Measurements from ENCODE around the gene TECPR1. TPM values are rescaled to one million over a fixed set of nuclear protein-coding genes. Genes with fewer than 3 reads are reported as not detected.

The TECPR1 gene
- total and polyA plus RNA-seq, 2 donors (not counting 3 experiments of a cell fraction or from before 2014, with no cell fraction given) = 12.3 to 97.5 TPM

DNA sequence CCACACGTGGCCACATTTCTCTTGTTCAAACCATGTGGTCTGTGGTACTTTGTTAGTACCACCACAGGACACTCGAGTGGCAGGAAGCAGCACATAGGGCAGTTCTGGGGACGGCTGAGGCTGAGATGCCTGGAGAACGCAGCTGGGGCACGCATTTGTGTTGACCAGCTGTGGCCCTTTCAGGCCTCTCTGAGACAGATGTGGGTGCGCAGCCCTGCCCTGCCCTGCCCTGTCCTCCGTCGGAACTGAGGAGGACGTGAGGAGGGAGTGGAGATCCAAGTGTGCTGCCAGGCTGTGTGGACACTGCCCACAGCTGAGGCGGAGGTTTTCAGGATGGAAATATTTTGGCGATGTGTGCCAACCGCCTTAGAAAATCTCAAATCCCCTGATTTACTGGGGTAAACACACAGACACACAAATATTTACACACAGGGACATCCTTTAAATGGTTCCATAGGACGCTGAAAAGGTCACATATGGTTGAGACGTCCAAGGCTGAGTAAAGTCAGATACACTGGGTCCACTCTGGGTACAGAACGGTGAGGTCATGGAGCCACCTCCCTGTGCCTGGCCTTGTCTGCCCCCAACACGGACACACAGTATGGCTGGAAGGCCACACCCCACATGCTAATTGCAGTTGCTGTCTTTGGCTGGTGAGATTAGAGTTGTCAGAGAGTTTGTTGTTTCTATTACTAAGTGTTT, 26.0 kb downstream of the TECPR1 start:
- H3K4me2 ChIP-seq (ENCODE audit: insufficient read depth, low read length) = no peak overlapping the region
- no peak overlapping the region for H2AFZ ChIP-seq (ENCODE audit: low read depth, low read length)
- no peak overlapping the region for H3K9ac ChIP-seq (replicated peaks; ENCODE audit: extremely low read depth, insufficient read depth, low read length)
- no peaks in the 10 kb centered on the region for H3K9me1 ChIP-seq (replicated peaks; ENCODE audit: control insufficient read depth, extremely low read depth, insufficient read depth, low read length)
- H3K36me3 ChIP-seq (ENCODE audit: control insufficient read depth in 2 of 2, extremely low read depth in 1 of 2, insufficient read depth in 2 of 2, low read length in 2 of 2) = peaks cover 2 to 36% of the 10 kb centered on the region in 2 experiments
- dilution Hi-C loops (cut with MboI; ENCODE audit: extremely low pct_ligation_motif_present, low sequenced_read_pairs) (no loop called here), intact Hi-C loops (cut with micrococcal nuclease) (no loop called here)
- H3K79me2 ChIP-seq (ENCODE audit: control insufficient read depth, insufficient read depth, low read length) = no peaks in the 10 kb centered on the region
- no peak overlapping the region for H3K4me3 ChIP-seq (replicated peaks in 1 of 3; ENCODE audit: insufficient read depth in 1 of 3, low read depth in 1 of 3, low read length in 3 of 3)
- POLR2A ChIA-PET = no interaction called here
- DNase-seq (ENCODE audit: low read depth, low spot score) = no peak
- no peak overlapping the region for H3K27ac ChIP-seq (ENCODE audit: insufficient read depth, low read depth, low read length)
- H3K4me1 ChIP-seq (ENCODE audit: control insufficient read depth, extremely low read depth, insufficient read depth, low read length) = no peaks in the 10 kb centered on the region
- FAIRE-seq = no peak
- H3K9me3 ChIP-seq (replicated peaks; ENCODE audit: control insufficient read depth, insufficient read depth, low read length) = no peaks in the 10 kb centered on the region
- TF ChIP-seq POLR2AphosphoS5 (IDR thresholded peaks at IDR 0.05; ENCODE audit: insufficient read depth, low read depth, low read length) (no peak), FOS (IDR thresholded peaks at IDR 0.05; ENCODE audit: borderline replicate concordance, insufficient read depth, low read length) (no peak), GATA2 (IDR thresholded peaks at IDR 0.05; ENCODE audit: insufficient read depth, insufficient read length, low read depth, low read length) (no peak), JUN (IDR thresholded peaks at IDR 0.05; ENCODE audit: borderline replicate concordance, insufficient read depth, insufficient read length, low read depth) (no peak), MYC (IDR thresholded peaks at IDR 0.05; ENCODE audit: low read depth, low read length) (no peak)
- TF ChIP-seq, protein P1, sequence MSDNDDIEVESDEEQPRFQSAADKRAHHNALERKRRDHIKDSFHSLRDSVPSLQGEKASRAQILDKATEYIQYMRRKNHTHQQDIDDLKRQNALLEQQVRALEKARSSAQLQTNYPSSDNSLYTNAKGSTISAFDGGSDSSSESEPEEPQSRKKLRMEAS (IDR thresholded peaks at IDR 0.05; ENCODE audit: insufficient read depth, insufficient read length) = no peak
- no TSS peak for BruUV-seq (replicated peaks)
- CTCF ChIA-PET = no interaction called here
- no peaks in the 10 kb centered on the region for H3K27me3 ChIP-seq (ENCODE audit: control insufficient read depth in 2 of 2, insufficient read depth in 2 of 2, low read length in 2 of 2)
- no peaks in the 10 kb centered on the region for H4K20me1 ChIP-seq (replicated peaks; ENCODE audit: control insufficient read depth, extremely low read depth, insufficient read depth, low read length)

GRCh38 chr7:98224701-98225181, 27.3 kb downstream of the TECPR1 start:
- TF ChIP-seq CTCF (IDR thresholded peaks at IDR 0.05; ENCODE audit: extremely low read depth in 1 of 2, insufficient read depth in 1 of 2, low read depth in 1 of 2, low read length in 2 of 2) = no peak
- no peak for TF ChIP-seq FOS (IDR thresholded peaks at IDR 0.05; ENCODE audit: borderline replicate concordance, insufficient read depth, low read length)
- no peak for TF ChIP-seq POLR2A (IDR thresholded peaks at IDR 0.05; ENCODE audit: low read depth, low read length)
- no peak for TF ChIP-seq JUN (IDR thresholded peaks at IDR 0.05; ENCODE audit: borderline replicate concordance, insufficient read depth, insufficient read length, low read depth)
- no peak for TF ChIP-seq MYC (IDR thresholded peaks at IDR 0.05; ENCODE audit: low read depth, low read length)
- no peak for TF ChIP-seq GATA2 (IDR thresholded peaks at IDR 0.05; ENCODE audit: insufficient read depth, insufficient read length, low read depth, low read length)
- TF ChIP-seq, protein P1 (IDR thresholded peaks at IDR 0.05; ENCODE audit: insufficient read depth, insufficient read length) = no peak
- no peak for TF ChIP-seq POLR2AphosphoS5 (IDR thresholded peaks at IDR 0.05; ENCODE audit: insufficient read depth, low read depth, low read length)
- TF ChIP-seq EZH2 (IDR thresholded peaks at IDR 0.05; ENCODE audit: borderline replicate concordance, low read depth, low read length, severe bottlenecking) = no peak
- Histone ChIP-seq H3K4me2 (ENCODE audit: insufficient read depth, low read length) (no peak overlapping the region), H3K9me1 (replicated peaks; ENCODE audit: control insufficient read depth, extremely low read depth, insufficient read depth, low read length) (no peaks in the 10 kb centered on the region), H3K4me3 (replicated peaks in 1 of 3; ENCODE audit: insufficient read depth in 1 of 3, low read depth in 1 of 3, low read length in 3 of 3) (no peak overlapping the region), H3K36me3 (ENCODE audit: control insufficient read depth in 2 of 2, extremely low read depth in 1 of 2, insufficient read depth in 2 of 2, low read length in 2 of 2) (peaks cover 2 to 27% of the 10 kb centered on the region in 2 experiments), H3K27ac (ENCODE audit: insufficient read depth, low read depth, low read length) (no peak overlapping the region), H3K4me1 (ENCODE audit: control insufficient read depth, extremely low read depth, insufficient read depth, low read length) (no peaks in the 10 kb centered on the region), H3K79me2 (ENCODE audit: control insufficient read depth, insufficient read depth, low read length) (no peaks in the 10 kb centered on the region), H3K9me3 (replicated peaks; ENCODE audit: control insufficient read depth, insufficient read depth, low read length) (no peaks in the 10 kb centered on the region), H3K9ac (replicated peaks; ENCODE audit: extremely low read depth, insufficient read depth, low read length) (no peak overlapping the region), H3K27me3 (ENCODE audit: control insufficient read depth in 2 of 2, insufficient read depth in 2 of 2, low read length in 2 of 2) (no peaks in the 10 kb centered on the region), H4K20me1 (replicated peaks; ENCODE audit: control insufficient read depth, extremely low read depth, insufficient read depth, low read length) (no peaks in the 10 kb centered on the region), H2AFZ (ENCODE audit: low read depth, low read length) (no peak overlapping the region)
- DNase-seq (ENCODE audit: low read depth, low spot score) (no peak), FAIRE-seq (no peak)
- dilution Hi-C loops (cut with MboI; ENCODE audit: extremely low pct_ligation_motif_present, low sequenced_read_pairs) (no loop called here), intact Hi-C loops (cut with micrococcal nuclease) (no loop called here)
- CTCF ChIA-PET = no interaction called here
- BruUV-seq (replicated peaks) = no TSS peak
- POLR2A ChIA-PET = no interaction called here
